K562 (cell line): ENCODE data around the gene SLC35G1. TPM values are rescaled to one million over a fixed set of nuclear protein-coding genes. Genes with fewer than 3 reads are reported as not detected.
A peak's percentile ranks its signal among the peaks of the same experiment; 100 is the strongest.

Experiments
- BRF2 ChIP-seq: IDR thresholded peaks from 3 replicates; pipeline ENCODE4 v1.6.1; 2011; ENCODE audit warnings: borderline replicate concordance, mild to moderate bottlenecking; ENCODE audit not compliant: insufficient read length, insufficient read depth
- CCNT2 ChIP-seq: IDR thresholded peaks from 2 replicates; pipeline ENCODE4 v1.6.1; 2011; ENCODE audit warnings: borderline replicate concordance, low read depth, mild to moderate bottlenecking, moderate library complexity, mixed read lengths, low read length; ENCODE audit not compliant: insufficient read length; ENCODE audit errors: extremely low read depth
- CHD1 ChIP-seq: fragments of 200-600 bp; sonication (generic); IDR thresholded peaks from one replicate; pipeline ENCODE4 v1.6.1; 2012; ENCODE audit warnings: mild to moderate bottlenecking, moderate library complexity, low read length, inconsistent platforms
- DDX20 ChIP-seq: fragments of 450-650 bp; IDR thresholded peaks from 2 replicates; pipeline ENCODE4 v1.6.1; 2016; ENCODE audit warnings: missing genetic modification characterization, low read depth, mild to moderate bottlenecking, missing compliant biosample characterization, moderate library complexity
- EHMT2 ChIP-seq: fragments of 450-650 bp; IDR thresholded peaks from 2 replicates; pipeline ENCODE4 v1.6.1; 2018; ENCODE audit warnings: antibody characterized with exemption
- HMGN3 ChIP-seq: IDR thresholded peaks from 2 replicates; pipeline ENCODE4 v1.6.1; 2011; ENCODE audit warnings: borderline replicate concordance, low read depth, mild to moderate bottlenecking, mixed read lengths, low read length; ENCODE audit not compliant: insufficient read length; ENCODE audit errors: extremely low read depth
- HSF4 ChIP-seq: fragments of 250-450 bp; sonication (Bioruptor Pico); IDR thresholded peaks from 2 replicates; pipeline ENCODE4 v2.1.2; 2022; ENCODE audit warnings: mild to moderate bottlenecking, moderate library complexity, borderline replicate concordance
- MIER1 ChIP-seq: fragments of 450-650 bp; IDR thresholded peaks from 2 replicates; pipeline ENCODE4 v1.6.1; 2016; ENCODE audit warnings: antibody characterized with exemption, mild to moderate bottlenecking, low read depth
- PKNOX1 ChIP-seq: fragments of 450-650 bp; IDR thresholded peaks from 2 replicates; pipeline ENCODE4 v1.6.1; 2016
- RCOR1 ChIP-seq, 2 experiments: IDR thresholded peaks; 2 replicates each; pipeline ENCODE4 v1.6.1; 2012; ENCODE audit warnings: low read depth in 2 of 2, low read length in 2 of 2, borderline replicate concordance in 1 of 2, improper control_type of control experiment in 1 of 2
- SP1 ChIP-seq: sonication (generic); formaldehyde crosslinking; IDR thresholded peaks from 2 replicates; pipeline ENCODE4 v1.8.1; 2022; ENCODE audit warnings: mild to moderate bottlenecking, missing genetic modification reagents
- TAF7 ChIP-seq: fragments of 450-650 bp; IDR thresholded peaks from 2 replicates; pipeline ENCODE4 v1.6.1; 2016; ENCODE audit warnings: missing genetic modification characterization, missing compliant biosample characterization
- ZNF133 ChIP-seq: fragments of 250-450 bp; sonication (Bioruptor Pico); IDR thresholded peaks from 2 replicates; pipeline ENCODE4 v1.4.0; 2020; ENCODE audit warnings: mild to moderate bottlenecking
- ZNF408 ChIP-seq: fragments of 250-450 bp; sonication (Bioruptor Pico); IDR thresholded peaks from 2 replicates; pipeline ENCODE4 v1.4.0; 2020; ENCODE audit warnings: low read depth, mild to moderate bottlenecking, moderate library complexity
- ZNF507 ChIP-seq: conservative IDR thresholded peaks from 2 replicates; pipeline ENCODE4 v1.6.1; 2017; ENCODE audit warnings: missing genetic modification characterization, missing compliant biosample characterization
- ZNF592 ChIP-seq: fragments of 450-650 bp; IDR thresholded peaks from 2 replicates; pipeline ENCODE4 v1.6.1; 2017; ENCODE audit warnings: antibody characterized with exemption, mild to moderate bottlenecking
- polyA plus RNA-seq, 8 experiments: library from polyadenylated mRNA; depleted of rRNA in 4 of 8; stranded (reverse) in 5 of 8; unstranded in 3 of 8; fragments of >200 nt; fragmentation: Nextera tagmentation in 2 of 8; fragmentation: Illumina TruSeq in 1 of 8; extraction: Ambion mirVana in 2 of 8; extraction: Trizol in 1 of 8; gene quantifications; 2 replicates each; pipeline versions ENCODE4 v1.2.1 to v1.2.3, GENCODE V29; 2011 to 2014; ENCODE audit warnings: inconsistent platforms in 1 of 8, missing spikeins in 1 of 8
- total RNA-seq, 7 experiments: library from RNA; depleted of rRNA in 6 of 7; stranded (reverse); fragments of >200 nt in 6 of 7; fragmentation: Illumina TruSeq in 2 of 7; extraction: Trizol in 2 of 7; gene quantifications; 2 replicates each; pipeline versions ENCODE4 v1.2.1 to v1.2.3, GENCODE V29; 2011 to 2021; ENCODE audit warnings: low replicate concordance in 1 of 7
- TF ChIP-seq, protein P1 (sequence below): IDR thresholded peaks from 2 replicates; pipeline ENCODE4 v1.6.1; 2016; ENCODE audit warnings: missing genetic modification characterization, missing compliant biosample characterization

The SLC35G1 gene
- total and polyA plus RNA-seq, 9 of the 15 experiments (the other 6 are each of a cell fraction or from before 2014, with no cell fraction given): 0.76 to 8.5 (median 4.9) TPM

DNA sequence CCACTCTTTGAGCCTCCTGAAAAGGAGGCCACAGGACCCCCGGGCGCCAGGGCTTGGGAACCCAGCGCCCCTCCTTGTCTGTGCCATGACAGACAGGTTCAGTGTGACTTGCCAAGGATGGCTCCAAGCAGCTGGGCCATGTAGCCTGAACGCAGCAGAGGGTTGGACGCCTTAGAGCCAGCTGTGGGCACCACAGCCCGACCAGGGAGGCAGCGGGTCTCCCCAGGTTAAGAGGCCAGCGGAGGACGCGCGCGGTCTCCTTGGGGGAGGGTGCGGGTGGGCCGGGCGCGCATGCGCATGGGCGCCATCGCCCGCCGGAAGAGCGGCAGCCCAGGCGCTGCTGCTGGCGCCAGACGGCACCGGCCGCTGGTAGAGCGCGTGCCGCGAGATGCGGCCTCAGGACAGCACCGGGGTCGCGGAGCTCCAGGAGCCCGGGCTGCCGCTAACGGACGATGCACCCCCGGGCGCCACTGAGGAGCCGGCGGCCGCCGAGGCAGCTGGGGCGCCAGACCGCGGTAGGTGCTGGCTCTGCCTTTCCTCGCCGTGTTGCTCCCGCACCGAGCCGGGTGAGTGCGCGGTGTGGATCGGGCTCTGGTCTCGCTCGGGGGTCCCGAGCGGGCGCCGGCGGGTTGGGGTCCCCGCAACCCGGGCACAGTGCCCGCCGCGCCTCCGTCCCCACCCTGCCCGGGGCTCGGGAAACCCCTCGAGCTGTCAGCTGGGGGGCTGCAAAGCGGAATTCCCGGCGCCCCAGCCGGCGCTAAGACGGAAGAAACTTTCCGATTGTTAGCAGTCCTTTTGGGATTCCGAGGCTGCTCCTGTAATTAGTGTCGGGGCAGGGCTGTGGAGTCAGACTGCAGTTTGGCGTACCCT is at the start of gene SLC35G1 (continued):
- TF ChIP-seq, protein P1, sequence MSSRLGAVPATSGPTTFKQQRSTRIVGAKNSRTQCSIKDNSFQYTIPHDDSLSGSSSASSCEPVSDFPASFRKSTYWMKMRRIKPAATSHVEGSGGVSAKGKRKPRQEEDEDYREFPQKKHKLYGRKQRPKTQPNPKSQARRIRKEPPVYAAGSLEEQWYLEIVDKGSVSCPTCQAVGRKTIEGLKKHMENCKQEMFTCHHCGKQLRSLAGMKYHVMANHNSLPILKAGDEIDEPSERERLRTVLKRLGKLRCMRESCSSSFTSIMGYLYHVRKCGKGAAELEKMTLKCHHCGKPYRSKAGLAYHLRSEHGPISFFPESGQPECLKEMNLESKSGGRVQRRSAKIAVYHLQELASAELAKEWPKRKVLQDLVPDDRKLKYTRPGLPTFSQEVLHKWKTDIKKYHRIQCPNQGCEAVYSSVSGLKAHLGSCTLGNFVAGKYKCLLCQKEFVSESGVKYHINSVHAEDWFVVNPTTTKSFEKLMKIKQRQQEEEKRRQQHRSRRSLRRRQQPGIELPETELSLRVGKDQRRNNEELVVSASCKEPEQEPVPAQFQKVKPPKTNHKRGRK (tag): no peak
- TF ChIP-seq RCOR1 (IDR thresholded peaks at IDR 0.05; ENCODE audit: borderline replicate concordance in 1 of 2, low read depth in 2 of 2, low read length in 2 of 2) (0 out of 4 replicates have a peak, but pooled peaks of 1 of the 2 experiments have one; percentile 9), HSF4 (CRISPR knock-in tag) (no peak), CCNT2 (peak; percentile 58), PKNOX1 (0 out of 2 replicates have a peak, but pooled peaks have one; percentile 18), ZNF408 (no peak), MIER1 (no peak), TAF7 (tag) (no peak), ZNF592 (0 out of 2 replicates have a peak, but pooled peaks have one; percentile 39), CHD1 (peak; percentile 0), HMGN3 (peak; percentile 44), ZNF133 (CRISPR knock-in tag) (no peak), ZNF507 (no peak), SP1 (CRISPR knock-in tag) (no peak), BRF2 (no peak), EHMT2 (no peak), DDX20 (no peak)
